ENCODE measurements around the gene ARHGAP22. TPM values are rescaled to one million over a fixed set of nuclear protein-coding genes. Genes with fewer than 3 reads are reported as not detected.

The ARHGAP22 gene
- total RNA-seq, 1 donor from 2014 or later: 2.0 TPM

- TF ChIP-seq CTCF (IDR thresholded peaks at IDR 0.05): no peak
Observed at GRCh38 chr10:48518986-48519385, 85.9 kb downstream of the ARHGAP22 start.

GRCh38 chr10:48517911-48518811 lies 86.7 kb downstream of the ARHGAP22 start:
- no peaks in the 10 kb centered on the region for H3K36me3 ChIP-seq
- no peak overlapping the region for H3K4me3 ChIP-seq
- intact Hi-C loops (cut with DNase I): no loop called here
- peaks cover 8 to 18% of the 10 kb centered on the region in 2 donors for H3K9me3 ChIP-seq
- TF ChIP-seq CTCF (IDR thresholded peaks at IDR 0.05): no peak
- no peaks in the 10 kb centered on the region for H3K27me3 ChIP-seq
- DNase-seq (ENCODE audit: low spot score in 2 of 2): no peak
- H3K4me1 ChIP-seq: peaks cover 0 to 6% of the 10 kb centered on the region in 2 donors
- peak overlapping the region in 1 of 2 donors; percentile 3 for H3K27ac ChIP-seq

More at GRCh38 chr10:48518986-48519385, 85.9 kb downstream of the ARHGAP22 start:
- peaks cover 0 to 7% of the 10 kb centered on the region in 2 donors for H3K4me1 ChIP-seq
- peaks cover 4 to 17% of the 10 kb centered on the region in 2 donors for H3K9me3 ChIP-seq
- DNase-seq (ENCODE audit: low spot score in 2 of 2): no peak
- H3K36me3 ChIP-seq: no peaks in the 10 kb centered on the region
- no peak overlapping the region for H3K27ac ChIP-seq
- H3K4me3 ChIP-seq: no peak overlapping the region
- intact Hi-C loops (cut with DNase I): no loop called here
- no peaks in the 10 kb centered on the region for H3K27me3 ChIP-seq

DNA sequence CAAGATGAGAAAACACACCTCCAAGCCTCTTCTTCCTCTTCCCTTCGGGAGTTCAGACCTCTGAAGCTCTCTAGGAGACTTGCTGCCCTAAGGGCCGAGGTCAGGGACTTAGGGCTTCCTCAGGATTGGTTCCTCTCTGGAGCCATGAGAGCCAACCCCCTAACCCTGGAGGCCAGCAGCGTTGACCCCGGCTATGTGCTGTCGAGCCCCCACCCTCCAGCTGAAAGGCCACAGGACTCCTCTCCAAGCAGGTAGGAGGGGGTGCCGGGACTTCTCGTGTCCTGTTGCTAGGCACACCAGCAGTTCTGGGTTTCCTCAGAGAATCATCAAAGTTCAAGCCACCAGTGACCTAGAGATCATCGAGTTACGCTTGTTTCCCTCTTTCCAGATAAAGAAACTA lies 87.4 kb downstream of the ARHGAP22 start:
- Histone ChIP-seq H3K4me3 (no peak overlapping the region), H3K36me3 (no peaks in the 10 kb centered on the region), H3K27ac (peak overlapping the region in 1 of 2 donors; percentile 3), H3K27me3 (no peaks in the 10 kb centered on the region), H3K4me1 (no peaks in the 10 kb centered on the region), H3K9me3 (peaks cover 8 to 18% of the 10 kb centered on the region in 2 donors)
- TF ChIP-seq CTCF (IDR thresholded peaks at IDR 0.05): no peak
- DNase-seq (ENCODE audit: low spot score in 2 of 2): no peak
- intact Hi-C loops (cut with DNase I): no loop called here

- Histone ChIP-seq H3K27ac (no peak overlapping the region), H3K4me1 (no peaks in the 10 kb centered on the region), H3K4me3 (no peak overlapping the region), H3K36me3 (no peaks in the 10 kb centered on the region), H3K27me3 (no peaks in the 10 kb centered on the region), H3K9me3 (peaks cover 8 to 18% of the 10 kb centered on the region in 2 donors)
- no peak for TF ChIP-seq CTCF (IDR thresholded peaks at IDR 0.05)
- DNase-seq (ENCODE audit: low spot score in 2 of 2): no peak
- intact Hi-C loops (cut with DNase I): no loop called here
Observed at GRCh38 chr10:48516911-48517310, 88.0 kb downstream of the ARHGAP22 start.

GRCh38 chr10:48514916-48515315 lies 90.0 kb downstream of the ARHGAP22 start:
- Histone ChIP-seq H3K4me3 (no peak overlapping the region), H3K27me3 (no peaks in the 10 kb centered on the region), H3K36me3 (no peaks in the 10 kb centered on the region), H3K9me3 (peaks cover 8 to 18% of the 10 kb centered on the region in 2 donors), H3K4me1 (no peaks in the 10 kb centered on the region), H3K27ac (no peak overlapping the region)
- intact Hi-C loops (cut with DNase I): no loop called here
- DNase-seq (ENCODE audit: low spot score in 2 of 2): no peak
- no peak for TF ChIP-seq CTCF (IDR thresholded peaks at IDR 0.05)

All from ascending aorta (tissue), 2 donors.